Karpas-422 (cell line): ENCODE results near the gene CCM2L. TPM values are rescaled to one million over a fixed set of nuclear protein-coding genes. Genes with fewer than 3 reads are reported as not detected.

Source experiments
- DNase-seq: peaks from one replicate; pipeline ENCODE4 v3.0.0-alpha.2; 2015
- H2AFZ ChIP-seq: fragments of 200-600 bp; sonication (generic); 2 replicates; pipeline ENCODE4 v1.6.1; 2014; ENCODE audit warnings: antibody characterized with exemption, low read length, mixed read lengths
- H3K27ac ChIP-seq: fragments of 200-600 bp; sonication (generic); 2 replicates; pipeline ENCODE4 v1.5.1; 2014; ENCODE audit warnings: mild to moderate bottlenecking, low read length, moderate library complexity
- H3K27me3 ChIP-seq: fragments of 200-600 bp; sonication (generic); 2 replicates; pipeline ENCODE4 v1.6.1; 2014; ENCODE audit warnings: low read length, mixed read lengths
- H3K36me3 ChIP-seq: fragments of 200-600 bp; sonication (generic); 2 replicates; pipeline ENCODE4 v1.6.1; 2014; ENCODE audit warnings: low read length, mixed read lengths; ENCODE audit not compliant: insufficient read depth
- H3K4me1 ChIP-seq: fragments of 200-600 bp; sonication (generic); 2 replicates; pipeline ENCODE4 v1.6.1; 2014; ENCODE audit warnings: mild to moderate bottlenecking, low read length, mixed read lengths
- H3K4me2 ChIP-seq: fragments of 200-600 bp; sonication (generic); 2 replicates; pipeline ENCODE4 v1.6.1; 2014; ENCODE audit warnings: low read length, low read depth, mild to moderate bottlenecking; ENCODE audit not compliant: poor library complexity, severe bottlenecking
- H3K4me3 ChIP-seq: fragments of 200-600 bp; sonication (generic); 2 replicates; pipeline ENCODE4 v1.5.1; 2014; ENCODE audit warnings: mild to moderate bottlenecking, antibody characterized with exemption, low read length, mixed read lengths
- H3K79me2 ChIP-seq: fragments of 200-600 bp; sonication (generic); 2 replicates; pipeline ENCODE4 v1.6.1; 2014; ENCODE audit warnings: mild to moderate bottlenecking, low read length, mixed read lengths
- H3K9ac ChIP-seq: fragments of 200-600 bp; sonication (generic); 2 replicates; pipeline ENCODE4 v1.6.0; 2014; ENCODE audit warnings: low read length
- H3K9me2 ChIP-seq: fragments of 200-600 bp; sonication (generic), shearing (Covaris generic); replicated peaks from 2 replicates; pipeline ENCODE4 v1.6.0; 2014; ENCODE audit warnings: mild to moderate bottlenecking, low read length, moderate library complexity; ENCODE audit not compliant: insufficient read depth
- H3K9me3 ChIP-seq: fragments of 300-700, 200-600 bp; sonication (generic); 2 replicates; pipeline ENCODE4 v1.6.1; 2014; ENCODE audit warnings: low read length, mixed read lengths
- H4K20me1 ChIP-seq: fragments of 200-600 bp; sonication (generic); 2 replicates; pipeline ENCODE4 v1.6.1; 2014; ENCODE audit warnings: mild to moderate bottlenecking, antibody characterized with exemption, low read length, low read depth; ENCODE audit not compliant: insufficient read depth
- total RNA-seq: library from RNA; depleted of rRNA; stranded (reverse); fragments of >200 nt; shearing (Covaris generic); gene quantifications from 2 replicates; pipeline ENCODE4 v1.2.3, GENCODE V29; 2014; ENCODE audit warnings: low replicate concordance

The CCM2L gene
- total RNA-seq, 1 experiment from 2014 or later, result 0.78 TPM

GRCh38 chr20:32052090-32052777 is 42.0 kb downstream of the CCM2L start, which contains the start of gene HCK:
HCK (plus strand) TSS chr20:32052242.
- Histone ChIP-seq H3K9me3 (no peaks in the 10 kb centered on the region), H3K4me1 (peaks cover 28% of the 10 kb centered on the region), H4K20me1 (no peaks in the 10 kb centered on the region), H3K9ac (peak within 1 kb of the TSS; percentile 59), H2AFZ (no peak within 1 kb of the TSS), H3K36me3 (no peaks in the 10 kb centered on the region), H3K27me3 (no peaks in the 10 kb centered on the region), H3K27ac (no peak within 1 kb of the TSS), H3K79me2 (no peaks in the 10 kb centered on the region), H3K9me2 (no peaks in the 10 kb centered on the region), H3K4me2 (peak within 1 kb of the TSS; percentile 65), H3K4me3 (peak within 1 kb of the TSS; percentile 55)
- no peak for DNase-seq

- Histone ChIP-seq H3K36me3 (no peaks in the 10 kb centered on the region), H3K9me3 (no peaks in the 10 kb centered on the region), H3K79me2 (no peaks in the 10 kb centered on the region), H3K4me1 (peaks cover 28% of the 10 kb centered on the region), H3K9ac (peak overlapping the region; percentile 59), H3K27me3 (no peaks in the 10 kb centered on the region), H3K4me2 (peak overlapping the region; percentile 65), H3K27ac (no peak overlapping the region), H2AFZ (no peak overlapping the region), H3K4me3 (peak overlapping the region; percentile 55), H3K9me2 (no peaks in the 10 kb centered on the region), H4K20me1 (no peaks in the 10 kb centered on the region)
- no peak for DNase-seq
Measured at GRCh38 chr20:32052778-32053362, 42.6 kb downstream of the CCM2L start.

DNA sequence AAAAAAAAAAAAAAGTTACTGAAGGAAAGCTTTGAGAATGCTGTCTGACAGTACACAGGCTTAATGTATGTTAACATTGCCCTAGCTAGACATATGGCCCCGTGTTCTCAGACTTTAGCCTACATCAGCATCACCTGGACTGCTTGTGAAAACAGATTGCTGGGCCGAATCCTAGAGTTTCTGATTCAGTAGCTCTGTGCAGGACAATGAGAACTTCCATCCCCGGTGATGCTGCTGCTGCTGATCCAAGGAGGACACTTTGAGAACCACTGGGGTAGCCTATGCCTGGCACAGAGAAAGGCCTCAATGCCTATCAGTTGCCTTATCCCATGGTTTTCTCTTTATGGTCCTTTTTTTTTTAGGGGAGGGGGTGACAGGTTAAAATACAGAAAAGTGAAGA is 43.4 kb downstream of the CCM2L start:
- Histone ChIP-seq H3K4me2 (no peak overlapping the region), H2AFZ (no peak overlapping the region), H3K4me3 (no peak overlapping the region), H3K9me3 (no peaks in the 10 kb centered on the region), H3K27me3 (no peaks in the 10 kb centered on the region), H3K4me1 (peaks cover 28% of the 10 kb centered on the region), H3K9ac (no peak overlapping the region), H3K9me2 (no peaks in the 10 kb centered on the region), H4K20me1 (no peaks in the 10 kb centered on the region), H3K27ac (no peak overlapping the region), H3K79me2 (no peaks in the 10 kb centered on the region), H3K36me3 (no peaks in the 10 kb centered on the region)
- no peak for DNase-seq

GRCh38 chr20:32056708-32057483 is 46.7 kb downstream of the CCM2L start:
- H3K9me3 ChIP-seq, result no peaks in the 10 kb centered on the region
- H3K4me2 ChIP-seq, result no peak overlapping the region
- DNase-seq, result no peak
- H3K27me3 ChIP-seq, result no peaks in the 10 kb centered on the region
- no peak overlapping the region for H3K9ac ChIP-seq
- peaks cover 18% of the 10 kb centered on the region for H3K4me1 ChIP-seq
- no peaks in the 10 kb centered on the region for H3K9me2 ChIP-seq
- no peaks in the 10 kb centered on the region for H4K20me1 ChIP-seq
- H3K4me3 ChIP-seq, result no peak overlapping the region
- no peak overlapping the region for H3K27ac ChIP-seq
- H3K36me3 ChIP-seq, result no peaks in the 10 kb centered on the region
- no peak overlapping the region for H2AFZ ChIP-seq
- H3K79me2 ChIP-seq, result no peaks in the 10 kb centered on the region

DNA sequence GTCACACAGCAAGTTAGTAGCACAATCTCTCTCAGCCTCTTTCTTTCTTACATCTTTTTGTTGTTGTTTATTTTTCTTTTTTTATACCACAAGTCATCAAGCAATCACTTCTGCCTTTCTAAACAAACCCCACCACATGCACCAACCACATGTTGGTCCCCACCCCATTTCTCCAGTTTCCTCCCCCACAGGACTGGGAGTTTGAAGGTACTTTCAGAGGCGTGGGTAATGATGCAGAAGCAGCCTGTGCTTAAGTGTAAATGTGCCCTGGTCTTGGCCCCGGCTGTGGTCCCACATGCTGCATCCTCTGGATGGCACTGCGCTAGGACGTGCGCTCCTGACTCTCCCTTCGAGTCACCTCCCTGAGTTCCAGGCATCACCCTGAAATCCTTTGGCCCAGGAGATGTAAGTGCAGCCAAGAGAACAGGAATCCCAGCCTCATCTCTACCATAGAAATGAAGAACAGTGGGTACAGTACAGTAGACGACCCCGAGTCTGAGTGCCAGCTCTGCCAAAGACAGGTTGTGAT is 47.5 kb downstream of the CCM2L start:
- Histone ChIP-seq H3K79me2 (no peaks in the 10 kb centered on the region), H3K4me2 (no peak overlapping the region), H4K20me1 (no peaks in the 10 kb centered on the region)

GRCh38 chr20:32059189-32059588 is 49.0 kb downstream of the CCM2L start:
- Histone ChIP-seq H3K9me3 (no peaks in the 10 kb centered on the region), H4K20me1 (no peaks in the 10 kb centered on the region), H3K9me2 (no peaks in the 10 kb centered on the region), H3K4me1 (peaks cover 18% of the 10 kb centered on the region), H3K27ac (no peak overlapping the region), H3K4me3 (no peak overlapping the region), H3K9ac (no peak overlapping the region), H2AFZ (no peak overlapping the region), H3K36me3 (no peaks in the 10 kb centered on the region), H3K79me2 (no peaks in the 10 kb centered on the region), H3K4me2 (no peak overlapping the region), H3K27me3 (no peaks in the 10 kb centered on the region)
- DNase-seq, result no peak

More for the DNA sequence above, 47.5 kb downstream of the CCM2L start:
- H3K9me3 ChIP-seq, result no peaks in the 10 kb centered on the region
- H3K9me2 ChIP-seq, result no peaks in the 10 kb centered on the region
- DNase-seq, result no peak
- H2AFZ ChIP-seq, result no peak overlapping the region
- no peak overlapping the region for H3K27ac ChIP-seq
- no peak overlapping the region for H3K9ac ChIP-seq
- H3K4me3 ChIP-seq, result no peak overlapping the region
- H3K4me1 ChIP-seq, result peaks cover 16% of the 10 kb centered on the region
- H3K36me3 ChIP-seq, result no peaks in the 10 kb centered on the region
- no peaks in the 10 kb centered on the region for H3K27me3 ChIP-seq

DNA sequence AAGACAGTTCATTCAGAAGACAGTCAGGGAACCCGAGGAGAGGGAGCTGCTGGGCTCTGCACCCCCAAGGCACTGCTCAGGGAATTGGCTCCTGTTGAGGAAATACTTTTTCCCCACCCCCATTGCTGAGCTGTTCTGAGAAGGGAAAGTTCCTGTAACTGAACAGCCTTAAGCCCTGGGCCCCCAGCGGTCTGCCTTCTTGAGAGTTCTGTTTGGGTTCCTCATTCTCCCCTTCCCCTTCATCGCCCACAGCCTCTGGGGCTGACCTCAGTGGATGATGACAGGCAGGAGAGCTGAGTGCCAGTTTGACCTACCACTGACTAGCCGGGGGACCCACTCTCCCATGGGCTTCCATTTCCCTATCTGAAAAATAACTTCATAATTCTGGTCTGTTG is 52.5 kb downstream of the CCM2L start:
- Histone ChIP-seq H3K79me2 (no peaks in the 10 kb centered on the region), H3K4me3 (peak overlapping the region; percentile 0; the same call in 1 of the 2 replicates), H3K4me1 (peaks cover 25% of the 10 kb centered on the region), H3K9me2 (no peaks in the 10 kb centered on the region), H4K20me1 (no peaks in the 10 kb centered on the region), H3K27ac (no peak overlapping the region), H3K27me3 (no peaks in the 10 kb centered on the region), H3K36me3 (no peaks in the 10 kb centered on the region), H3K9me3 (no peaks in the 10 kb centered on the region), H3K9ac (peak overlapping the region; percentile 43), H2AFZ (no peak overlapping the region; the same call in 1 of the 2 replicates), H3K4me2 (peak overlapping the region; percentile 24)
- peak; percentile 55 for DNase-seq

GRCh38 chr20:32063695-32064094 is 53.5 kb downstream of the CCM2L start:
- H3K4me2 ChIP-seq, result no peak overlapping the region
- no peak overlapping the region for H3K4me3 ChIP-seq
- no peak overlapping the region for H3K27ac ChIP-seq

More at GRCh38 chr20:32063695-32064094, 53.5 kb downstream of the CCM2L start:
- Histone ChIP-seq H3K9me2 (no peaks in the 10 kb centered on the region), H2AFZ (no peak overlapping the region), H4K20me1 (no peaks in the 10 kb centered on the region), H3K4me1 (peaks cover 29% of the 10 kb centered on the region), H3K27me3 (no peaks in the 10 kb centered on the region), H3K36me3 (no peaks in the 10 kb centered on the region), H3K9ac (no peak overlapping the region), H3K79me2 (no peaks in the 10 kb centered on the region), H3K9me3 (no peaks in the 10 kb centered on the region)
- no peak for DNase-seq
